ENCODE results near the gene DPH7. TPM values are rescaled to one million over a fixed set of nuclear protein-coding genes. Genes with fewer than 3 reads are reported as not detected.

DPH7 gene
- total RNA-seq, 1 experiment from 2014 or later = 41.8 TPM

DNA sequence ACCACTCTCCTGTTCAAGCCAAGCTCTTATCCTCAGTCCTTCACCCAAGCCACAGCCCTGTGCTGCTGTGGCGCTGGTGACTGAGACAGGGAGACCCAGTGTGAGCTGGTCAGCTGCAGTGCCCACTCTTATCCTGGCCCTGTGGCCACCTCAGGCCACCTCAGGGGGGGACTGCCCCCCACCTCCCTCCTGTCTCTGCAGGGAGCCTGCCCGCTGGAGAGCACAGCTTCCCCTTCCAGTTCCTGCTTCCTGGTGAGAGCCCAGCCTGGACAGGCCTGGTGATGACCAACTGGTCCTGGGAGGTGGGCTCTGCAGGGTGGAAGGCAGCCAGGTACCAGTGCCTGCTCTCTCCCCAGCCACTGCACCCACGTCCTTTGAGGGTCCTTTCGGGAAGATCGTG, 34.5 kb upstream of the DPH7 start:
- DNase-seq = peak; percentile 33
- peaks cover 6% of the 10 kb centered on the region for H3K36me3 ChIP-seq (replicated peaks; ENCODE audit: control insufficient read depth, insufficient read depth, low read length)

DNA sequence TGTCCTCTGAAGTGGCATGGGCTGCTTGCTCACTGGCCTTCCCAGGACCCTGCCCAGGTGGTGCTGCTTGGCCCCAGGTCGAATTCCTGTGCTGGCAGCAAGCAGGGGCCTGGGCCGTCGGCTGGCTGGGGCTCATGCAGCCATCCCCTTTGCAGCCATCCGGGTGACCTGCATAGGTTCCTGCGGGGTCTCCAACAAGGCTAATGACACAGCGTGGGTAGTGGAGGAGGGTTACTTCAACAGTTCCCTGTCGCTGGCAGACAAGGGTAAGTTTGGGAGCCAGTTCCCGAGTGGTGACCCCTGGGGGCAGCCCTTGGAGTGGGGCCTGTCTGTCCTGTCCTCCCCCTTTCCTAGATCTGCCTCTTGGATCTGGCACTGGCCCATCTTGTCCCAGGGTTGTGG, 34.0 kb upstream of the DPH7 start:
- no peak overlapping the region for H3K4me3 ChIP-seq (ENCODE audit: insufficient read depth, low read depth, low read length)
- peaks cover 6% of the 10 kb centered on the region for H3K36me3 ChIP-seq (replicated peaks; ENCODE audit: control insufficient read depth, insufficient read depth, low read length)
- no peaks in the 10 kb centered on the region for H3K27me3 ChIP-seq (ENCODE audit: control insufficient read depth, insufficient read depth, low read length)
- DNase-seq = peak; percentile 57

More for the DNA sequence above, 34.5 kb upstream of the DPH7 start:
- no peak overlapping the region for H3K4me3 ChIP-seq (ENCODE audit: insufficient read depth, low read depth, low read length)
- no peaks in the 10 kb centered on the region for H3K27me3 ChIP-seq (ENCODE audit: control insufficient read depth, insufficient read depth, low read length)

GRCh38 chr9:137611623-137612609, 33.2 kb upstream of the DPH7 start:
- Histone ChIP-seq H3K27me3 (ENCODE audit: control insufficient read depth, insufficient read depth, low read length) (no peaks in the 10 kb centered on the region; the same call in 1 of the 2 replicates), H3K4me3 (ENCODE audit: insufficient read depth, low read depth, low read length) (no peak overlapping the region)
- peak; percentile 73 for DNase-seq

GRCh38 chr9:137610944-137611343, 32.2 kb upstream of the DPH7 start:
- peak; percentile 53 for DNase-seq
- Histone ChIP-seq H3K27me3 (ENCODE audit: control insufficient read depth, insufficient read depth, low read length) (peaks cover 5% of the 10 kb centered on the region; the same call in 1 of the 2 replicates), H3K36me3 (replicated peaks; ENCODE audit: control insufficient read depth, insufficient read depth, low read length) (no peaks in the 10 kb centered on the region; the same call in none of the 2 replicates), H3K4me3 (ENCODE audit: insufficient read depth, low read depth, low read length) (no peak overlapping the region)

More at GRCh38 chr9:137611623-137612609, 33.2 kb upstream of the DPH7 start:
- peaks cover 6% of the 10 kb centered on the region for H3K36me3 ChIP-seq (replicated peaks; ENCODE audit: control insufficient read depth, insufficient read depth, low read length)

DNA sequence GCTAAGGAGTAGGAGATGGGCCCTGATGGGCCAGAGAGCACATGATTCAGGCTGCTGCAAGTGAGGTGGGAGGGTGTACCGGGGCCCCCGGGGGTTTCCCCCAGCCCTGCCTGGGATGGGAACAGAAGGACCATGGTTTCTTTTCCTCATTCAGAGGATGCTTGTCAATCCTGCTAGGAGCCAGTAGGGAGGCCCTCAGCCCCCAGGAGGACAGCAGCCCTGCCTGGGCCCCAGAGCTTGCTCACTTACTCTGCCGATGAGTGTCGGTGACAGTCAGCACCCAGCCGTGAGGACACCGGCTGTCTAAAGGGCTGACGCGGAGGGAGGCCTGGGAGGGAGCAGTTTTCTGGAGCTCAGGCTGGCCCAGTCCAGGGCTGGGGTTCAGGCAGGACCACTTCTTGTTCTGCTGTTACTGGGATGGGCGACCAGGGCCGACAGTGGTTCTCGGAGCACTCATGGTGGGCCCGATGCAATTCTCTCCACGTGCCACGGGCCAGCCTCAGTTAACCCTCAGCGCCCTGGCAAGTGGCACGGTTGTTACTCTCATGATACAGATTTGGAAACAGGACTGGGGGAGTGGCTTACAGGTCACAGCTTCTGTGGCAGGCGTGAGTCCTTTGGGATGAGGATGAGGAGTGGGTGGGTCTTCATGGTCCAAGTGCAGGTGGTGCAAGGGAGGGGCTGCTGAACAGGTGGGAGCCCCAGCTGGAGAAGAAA, 28.6 kb upstream of the DPH7 start:
- Histone ChIP-seq H3K4me3 (ENCODE audit: insufficient read depth, low read depth, low read length) (no peak overlapping the region), H3K36me3 (replicated peaks; ENCODE audit: control insufficient read depth, insufficient read depth, low read length) (no peaks in the 10 kb centered on the region; the same call in none of the 2 replicates), H3K27me3 (ENCODE audit: control insufficient read depth, insufficient read depth, low read length) (peaks cover 13% of the 10 kb centered on the region; the same call in 1 of the 2 replicates)
- DNase-seq = peak; percentile 53

- Histone ChIP-seq H3K36me3 (replicated peaks; ENCODE audit: control insufficient read depth, insufficient read depth, low read length) (no peaks in the 10 kb centered on the region; the same call in none of the 2 replicates), H3K27me3 (ENCODE audit: control insufficient read depth, insufficient read depth, low read length) (peaks cover 13% of the 10 kb centered on the region; the same call in 1 of the 2 replicates), H3K4me3 (ENCODE audit: insufficient read depth, low read depth, low read length) (peak overlapping the region; percentile 69; the same call in 1 of the 2 replicates)
- DNase-seq = peak; percentile 57
Measured at GRCh38 chr9:137606734-137607138, 28.0 kb upstream of the DPH7 start.

DNA sequence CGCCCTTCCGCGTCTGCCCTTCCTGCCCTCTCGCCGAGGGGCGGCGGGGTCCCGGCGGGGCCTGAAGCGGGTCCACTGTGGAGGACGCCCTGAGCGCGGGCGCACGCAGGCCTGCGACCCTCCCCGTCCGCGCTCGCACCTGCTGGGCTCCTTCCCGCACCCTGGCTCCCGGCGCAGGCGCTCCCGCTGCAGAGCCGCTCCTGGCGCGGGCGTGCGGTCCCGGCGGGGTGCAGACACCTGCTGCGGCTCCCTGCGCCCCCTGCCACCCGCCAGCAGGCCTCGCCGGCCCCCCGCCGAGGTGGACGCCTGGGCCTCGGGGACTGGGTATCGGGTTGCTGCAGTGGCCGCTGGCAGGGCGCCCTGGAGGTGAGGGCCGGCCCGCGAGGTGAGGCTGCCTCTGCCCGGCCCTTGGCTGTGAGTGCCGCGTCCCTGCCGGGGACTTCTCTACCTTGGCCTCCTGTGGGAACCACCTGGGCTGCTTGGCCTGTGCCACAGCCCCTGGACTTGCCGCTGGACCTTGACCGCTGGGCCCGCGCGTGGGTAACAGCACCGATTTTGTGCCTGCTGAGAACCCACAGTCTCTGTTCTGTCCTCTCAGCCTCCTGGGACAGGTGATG, 27.4 kb upstream of the DPH7 start:
- Histone ChIP-seq H3K27me3 (ENCODE audit: control insufficient read depth, insufficient read depth, low read length) (peaks cover 13% of the 10 kb centered on the region; the same call in 1 of the 2 replicates), H3K4me3 (ENCODE audit: insufficient read depth, low read depth, low read length) (peak overlapping the region; percentile 69), H3K36me3 (replicated peaks; ENCODE audit: control insufficient read depth, insufficient read depth, low read length) (no peaks in the 10 kb centered on the region; the same call in none of the 2 replicates)
- peak; percentile 80 for DNase-seq

GRCh38 chr9:137605121-137606004, 26.6 kb upstream of the DPH7 start, which contains the start of gene ARRDC1:
TSS of gene ARRDC1 (plus strand) at chr9:137605686. CDS start at chr9:137605718, 32 bp downstream.
- peak within 1 kb of the TSS; percentile 69 for H3K4me3 ChIP-seq (ENCODE audit: insufficient read depth, low read depth, low read length)
- no peaks in the 10 kb centered on the region; the same call in none of the 2 replicates for H3K36me3 ChIP-seq (replicated peaks; ENCODE audit: control insufficient read depth, insufficient read depth, low read length)
- peaks cover 13% of the 10 kb centered on the region; the same call in 1 of the 2 replicates for H3K27me3 ChIP-seq (ENCODE audit: control insufficient read depth, insufficient read depth, low read length)
- peak; percentile 100 for DNase-seq

GRCh38 chr9:137604345-137605086, 25.8 kb upstream of the DPH7 start:
- peak; percentile 57 for DNase-seq
- H3K36me3 ChIP-seq (replicated peaks; ENCODE audit: control insufficient read depth, insufficient read depth, low read length) = no peaks in the 10 kb centered on the region; the same call in none of the 2 replicates
- H3K27me3 ChIP-seq (ENCODE audit: control insufficient read depth, insufficient read depth, low read length) = peaks cover 13% of the 10 kb centered on the region; the same call in 1 of the 2 replicates
- H3K4me3 ChIP-seq (ENCODE audit: insufficient read depth, low read depth, low read length) = peak overlapping the region; percentile 30

- Histone ChIP-seq H3K36me3 (replicated peaks; ENCODE audit: control insufficient read depth, insufficient read depth, low read length) (no peaks in the 10 kb centered on the region; the same call in none of the 2 replicates), H3K4me3 (ENCODE audit: insufficient read depth, low read depth, low read length) (no peak overlapping the region), H3K27me3 (ENCODE audit: control insufficient read depth, insufficient read depth, low read length) (peaks cover 13% of the 10 kb centered on the region; the same call in 1 of the 2 replicates)
- no peak for DNase-seq
Measured at GRCh38 chr9:137603879-137604278, 25.2 kb upstream of the DPH7 start.

DNA sequence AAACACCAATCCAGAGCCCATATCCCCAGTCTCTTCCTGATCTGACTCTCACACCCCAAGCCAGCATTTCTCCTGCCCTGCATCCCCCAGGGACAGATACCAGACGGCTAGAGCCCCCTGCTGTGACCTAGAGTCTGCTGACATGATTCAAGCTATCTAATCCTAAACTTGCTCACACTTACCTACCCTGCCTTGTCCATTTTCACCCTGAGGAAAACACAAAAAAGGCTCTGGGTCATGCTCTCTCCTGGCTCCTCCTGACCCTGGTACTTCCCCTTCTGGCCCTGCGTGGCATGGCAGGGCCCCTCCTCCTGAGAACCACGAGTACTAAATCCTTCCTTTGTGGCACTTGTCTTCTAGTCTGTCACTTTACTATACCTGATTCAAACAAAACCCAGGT, 23.9 kb upstream of the DPH7 start:
- Histone ChIP-seq H3K27me3 (ENCODE audit: control insufficient read depth, insufficient read depth, low read length) (peaks cover 13% of the 10 kb centered on the region; the same call in 1 of the 2 replicates), H3K4me3 (ENCODE audit: insufficient read depth, low read depth, low read length) (no peak overlapping the region), H3K36me3 (replicated peaks; ENCODE audit: control insufficient read depth, insufficient read depth, low read length) (no peaks in the 10 kb centered on the region; the same call in 1 of the 2 replicates)
- DNase-seq = no peak

- Histone ChIP-seq H3K27me3 (ENCODE audit: control insufficient read depth, insufficient read depth, low read length) (peaks cover 3% of the 10 kb centered on the region; the same call in 1 of the 2 replicates), H3K36me3 (replicated peaks; ENCODE audit: control insufficient read depth, insufficient read depth, low read length) (no peaks in the 10 kb centered on the region), H3K4me3 (ENCODE audit: insufficient read depth, low read depth, low read length) (no peak overlapping the region)
- DNase-seq = no peak
Measured at GRCh38 chr9:137598943-137599342, 20.2 kb upstream of the DPH7 start.
